OCI-LY7 (cell line): Measurements from ENCODE around the gene TMEM204. TPM values are rescaled to one million over a fixed set of nuclear protein-coding genes. Genes with fewer than 3 reads are reported as not detected.

ENCODE experiments used
- BruUV-seq: library from RNA; stranded (reverse); fragments of 400-500 nt; replicated peaks from 2 replicates; lab custom pipeline; 2021; lab: Mats Ljungman, UMichigan
- CTCF ChIA-PET: fragments of 300-600 bp; sonication (Branson Sonifier 250); formaldehyde crosslinking; loops from one replicate; lab custom pipeline; 2022; ENCODE audit warnings: antibody characterized with exemption; ENCODE audit not compliant: unreplicated experiment; lab: Charles Lee
- POLR2A ChIA-PET: fragments of 300-600 bp; sonication (Branson Sonifier 250); formaldehyde crosslinking; loops from one replicate; lab custom pipeline; 2022; ENCODE audit warnings: antibody characterized with exemption; lab: Charles Lee
- DNase-seq: peaks from one replicate; pipeline ENCODE4 v3.0.0-alpha.2; 2015; ENCODE audit warnings: low spot score
- H2AFZ ChIP-seq: fragments of 200-600 bp; sonication (generic), shearing (Covaris generic); 2 replicates; pipeline ENCODE4 v1.6.1; 2014; ENCODE audit warnings: mild to moderate bottlenecking, antibody characterized with exemption, low read length, moderate library complexity
- H3K27ac ChIP-seq: fragments of 200-600 bp; sonication (generic); 2 replicates; pipeline ENCODE4 v1.5.1; 2014; ENCODE audit warnings: mixed run types, low read depth, mild to moderate bottlenecking, moderate library complexity, low read length, inconsistent platforms; ENCODE audit not compliant: poor library complexity, severe bottlenecking
- H3K36me3 ChIP-seq: fragments of 200-600 bp; sonication (generic); 2 replicates; pipeline ENCODE4 v1.6.1; 2014; ENCODE audit warnings: mild to moderate bottlenecking, antibody characterized with exemption, low read length, moderate library complexity, mixed read lengths; ENCODE audit not compliant: insufficient read depth
- H3K4me1 ChIP-seq: fragments of 200-600 bp; sonication (generic); 2 replicates; pipeline ENCODE4 v1.5.1; 2014; ENCODE audit warnings: mild to moderate bottlenecking, low read length; ENCODE audit not compliant: insufficient read depth, poor library complexity, severe bottlenecking
- H3K4me2 ChIP-seq: fragments of 200-600 bp; sonication (generic); 2 replicates; pipeline ENCODE4 v1.6.1; 2014; ENCODE audit warnings: mild to moderate bottlenecking, low read length
- H3K4me3 ChIP-seq: fragments of 200-600 bp; sonication (generic); 2 replicates; pipeline ENCODE4 v1.5.1; 2014; ENCODE audit warnings: mild to moderate bottlenecking, low read depth, low read length; ENCODE audit not compliant: poor library complexity, severe bottlenecking
- H3K79me2 ChIP-seq: fragments of 200-600 bp; sonication (generic); 2 replicates; pipeline ENCODE4 v1.6.1; 2016; ENCODE audit warnings: low read depth, mild to moderate bottlenecking, low read length, moderate library complexity, mixed read lengths; ENCODE audit not compliant: insufficient read depth
- H3K9me2 ChIP-seq: fragments of 200-600 bp; sonication (generic); 2 replicates; pipeline ENCODE4 v1.6.1; 2016; ENCODE audit warnings: mild to moderate bottlenecking, low read length, mixed read lengths; ENCODE audit not compliant: insufficient read depth
- H3K9me3 ChIP-seq: fragments of 200-600 bp; sonication (generic); 2 replicates; pipeline ENCODE4 v1.6.1; 2014; ENCODE audit warnings: mild to moderate bottlenecking, mixed run types, low read length, mixed read lengths
- H4K20me1 ChIP-seq: fragments of 200-600 bp; sonication (generic); 2 replicates; pipeline ENCODE4 v1.6.1; 2014; ENCODE audit warnings: mild to moderate bottlenecking, antibody characterized with exemption, low read length, moderate library complexity, mixed read lengths; ENCODE audit not compliant: insufficient read depth
- CTCF ChIP-seq: fragments of 200-600 bp; sonication (generic); conservative IDR thresholded peaks from 2 replicates; pipeline ENCODE4 v1.5.1; 2014; ENCODE audit warnings: mild to moderate bottlenecking, antibody characterized with exemption, low read length, moderate library complexity, mixed read lengths
- EZH2phosphoT487 ChIP-seq: fragments of 200-600 bp; sonication (generic); IDR thresholded peaks from 2 replicates; pipeline ENCODE4 v1.6.1; 2018; ENCODE audit warnings: low read depth, borderline replicate concordance, mild to moderate bottlenecking, mixed run types, antibody characterized with exemption, low read length, moderate library complexity, mixed read lengths
- intact Hi-C: fragments of 100-400 bp; cut with micrococcal nuclease; formaldehyde crosslinking; loops from one replicate; pipeline ENCODE4 v1.10.0; 2022; ENCODE audit not compliant: unreplicated experiment
- total RNA-seq, 2 experiments: library from RNA; depleted of rRNA in 1 of 2; stranded (reverse); fragments of >200 nt in 1 of 2; shearing (Covaris generic) in 1 of 2; gene quantifications; 2 replicates each; pipeline ENCODE4 v1.2.3, GENCODE V29; 2014 to 2022

The TMEM204 gene
- total RNA-seq, 2 experiments from 2014 or later = not detected

- no peaks in the 10 kb centered on the region for H3K4me1 ChIP-seq
- CTCF ChIA-PET = no interaction called here
Measured at GRCh38 chr16:1539720-1540555, 6.5 kb downstream of the TMEM204 start.

DNA sequence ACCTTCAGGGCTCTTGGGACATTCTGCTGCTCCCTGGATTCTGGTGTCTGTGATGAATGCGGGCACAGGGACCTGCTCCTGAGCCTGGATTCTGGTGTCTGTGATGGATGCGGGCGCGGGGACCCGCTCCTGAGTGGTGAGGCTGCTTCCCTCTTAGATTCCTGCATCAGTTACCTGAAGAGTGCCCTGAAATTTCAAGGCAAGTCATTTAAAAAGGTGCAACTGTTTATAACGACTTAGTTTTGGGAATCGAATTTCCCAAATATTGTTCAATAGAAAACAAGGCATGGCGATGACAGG is 7.0 kb downstream of the TMEM204 start:
- Histone ChIP-seq H3K4me1 (no peaks in the 10 kb centered on the region), H3K27ac (no peak overlapping the region), H3K36me3 (no peaks in the 10 kb centered on the region), H2AFZ (no peak overlapping the region), H3K4me2 (no peak overlapping the region), H3K9me3 (no peaks in the 10 kb centered on the region), H4K20me1 (no peaks in the 10 kb centered on the region), H3K9me2 (no peaks in the 10 kb centered on the region), H3K4me3 (no peak overlapping the region), H3K79me2 (no peaks in the 10 kb centered on the region)
- intact Hi-C loops = no loop called here
- no peak for DNase-seq
- ChIA-PET POLR2A (no interaction called here), CTCF (no interaction called here)
- BruUV-seq = no TSS peak
- TF ChIP-seq EZH2phosphoT487 = no peak
- no peak for TF ChIP-seq CTCF

More at GRCh38 chr16:1539720-1540555, 6.5 kb downstream of the TMEM204 start:
- no peak overlapping the region for H3K27ac ChIP-seq
- H4K20me1 ChIP-seq = no peaks in the 10 kb centered on the region
- no peak overlapping the region for H3K4me3 ChIP-seq
- H3K79me2 ChIP-seq = no peaks in the 10 kb centered on the region
- no peaks in the 10 kb centered on the region for H3K9me2 ChIP-seq
- H2AFZ ChIP-seq = no peak overlapping the region
- no peak overlapping the region for H3K4me2 ChIP-seq
- BruUV-seq = no TSS peak
- DNase-seq = no peak
- intact Hi-C loops = no loop called here
- TF ChIP-seq CTCF (no peak), EZH2phosphoT487 (no peak)
- H3K36me3 ChIP-seq = no peaks in the 10 kb centered on the region
- no peaks in the 10 kb centered on the region for H3K9me3 ChIP-seq
- POLR2A ChIA-PET = no interaction called here
